ENCODE results near the gene IRAK2.
"Not testable (repeated sequence)": the region's sequence is repeated elsewhere in the genome, so short reads cannot be mapped to it uniquely, and the experiment has no call there.

- not testable (repeated sequence) for TF ChIP-seq CTCF (IDR thresholded peaks at IDR 0.05; ENCODE audit: poor library complexity); EZH2phosphoT487 (IDR thresholded peaks at IDR 0.05; ENCODE audit: low read depth, severe bottlenecking, unreplicated experiment)
Observed at GRCh38 chr3:10266936-10267335, 102.2 kb downstream of the IRAK2 start.
